HG03565 (cell line): ENCODE measurements around the gene HES6.

Source experiments
- ATAC-seq: cut with Tn5 transposase; IDR thresholded peaks from one replicate; pipeline ENCODE4 v1.9.1; 2021; ENCODE audit warnings: mild to moderate bottlenecking, moderate library complexity; ENCODE audit not compliant: unreplicated experiment

The HES6 gene

DNA sequence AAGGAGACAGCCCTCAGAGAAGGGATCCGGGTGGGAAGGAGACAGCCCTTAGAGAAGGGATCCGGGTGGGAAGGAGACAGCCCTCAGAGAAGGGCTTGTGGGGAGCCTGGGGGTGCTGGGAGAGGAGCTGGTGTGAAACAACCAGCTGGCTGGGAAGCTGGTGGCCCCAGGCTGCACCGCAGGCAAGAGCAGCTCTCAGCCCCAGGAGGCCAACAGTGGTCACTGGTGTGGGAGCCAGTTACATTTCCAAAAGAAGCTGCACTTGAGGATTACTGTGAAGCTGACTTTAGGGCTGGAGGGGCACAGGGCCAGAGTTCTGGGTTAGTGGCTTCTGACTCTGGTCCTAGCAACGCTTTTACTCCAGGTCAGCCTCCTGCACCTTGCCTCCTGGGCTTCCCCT, 3.3 kb downstream of the HES6 start:
- ATAC-seq = no peak

DNA sequence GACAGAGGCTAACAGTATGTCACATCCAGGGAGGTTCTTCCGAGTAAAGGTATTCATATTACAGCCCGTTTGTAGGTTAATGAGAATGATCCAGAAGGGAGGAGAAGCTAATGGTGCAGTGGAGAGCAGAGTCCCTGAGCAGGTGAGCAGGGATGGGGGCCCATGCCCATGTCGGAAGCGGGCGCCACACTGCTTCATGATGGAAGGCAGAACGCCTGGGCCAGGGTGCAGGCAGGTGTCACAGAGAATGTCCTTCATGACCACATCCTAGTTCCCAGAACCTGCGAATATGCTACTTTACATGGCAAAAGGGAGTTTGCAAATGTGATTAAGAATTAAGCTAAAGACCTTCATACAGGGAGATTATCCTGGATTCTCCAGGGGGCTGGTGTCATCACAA, 4.0 kb downstream of the HES6 start:
- no peak for ATAC-seq

DNA sequence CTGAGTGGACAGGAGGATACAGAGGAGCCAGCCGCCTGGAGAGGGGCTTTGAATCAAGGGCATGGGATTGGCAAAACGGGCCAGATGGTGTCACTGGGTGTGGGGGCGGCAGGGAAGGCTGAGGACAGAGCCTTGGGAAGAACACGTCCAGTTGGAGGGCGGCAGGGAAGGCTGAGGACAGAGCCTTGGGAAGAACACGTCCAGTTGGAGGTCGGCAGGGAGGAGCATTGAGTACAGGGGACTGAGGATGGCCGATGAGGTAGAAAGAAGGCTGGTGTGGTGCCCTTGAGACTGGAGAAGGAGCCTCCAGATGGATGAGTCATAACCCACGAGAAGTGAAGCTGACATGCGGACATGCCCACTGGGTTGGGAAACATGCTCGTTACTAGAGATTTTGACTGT, 4.5 kb downstream of the HES6 start:
- ATAC-seq = no peak

DNA sequence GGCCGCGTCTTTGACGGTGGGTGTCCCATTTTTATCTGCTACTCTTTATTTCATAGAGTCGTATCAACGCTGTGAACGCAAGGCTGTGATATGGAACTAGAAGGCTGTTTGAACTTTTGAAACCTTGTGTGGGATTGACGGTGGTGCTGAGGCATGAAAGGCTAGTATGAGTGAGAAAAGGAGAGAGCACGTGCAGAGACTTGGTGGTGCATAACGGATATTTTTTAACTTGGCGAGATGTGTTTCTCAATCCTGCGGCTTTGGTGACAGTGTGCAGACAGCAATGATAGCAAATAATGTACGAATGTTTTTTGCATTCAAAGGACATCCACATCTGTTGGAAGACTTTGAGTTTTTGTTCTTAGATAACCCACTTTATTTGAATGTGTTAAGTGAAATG, 6.2 kb downstream of the HES6 start:
- ATAC-seq = no peak

DNA sequence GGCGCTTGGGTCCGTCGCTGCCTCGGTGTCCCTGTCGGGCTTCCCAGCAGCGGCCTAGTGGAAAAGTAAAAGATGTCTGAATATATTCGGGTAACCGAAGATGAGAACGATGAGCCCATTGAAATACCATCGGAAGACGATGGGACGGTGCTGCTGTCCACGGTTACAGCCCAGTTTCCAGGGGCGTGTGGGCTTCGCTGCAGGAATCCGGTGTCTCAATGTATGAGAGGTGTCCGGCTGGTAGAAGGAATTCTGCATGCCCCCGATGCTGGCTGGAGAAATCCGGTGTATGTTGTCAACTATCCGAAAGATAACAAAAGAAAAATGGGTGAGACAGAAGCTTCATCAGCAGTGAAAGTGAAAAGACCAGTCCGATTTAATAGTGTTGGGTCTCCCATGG, 8.0 kb downstream of the HES6 start:
- ATAC-seq = no peak

DNA sequence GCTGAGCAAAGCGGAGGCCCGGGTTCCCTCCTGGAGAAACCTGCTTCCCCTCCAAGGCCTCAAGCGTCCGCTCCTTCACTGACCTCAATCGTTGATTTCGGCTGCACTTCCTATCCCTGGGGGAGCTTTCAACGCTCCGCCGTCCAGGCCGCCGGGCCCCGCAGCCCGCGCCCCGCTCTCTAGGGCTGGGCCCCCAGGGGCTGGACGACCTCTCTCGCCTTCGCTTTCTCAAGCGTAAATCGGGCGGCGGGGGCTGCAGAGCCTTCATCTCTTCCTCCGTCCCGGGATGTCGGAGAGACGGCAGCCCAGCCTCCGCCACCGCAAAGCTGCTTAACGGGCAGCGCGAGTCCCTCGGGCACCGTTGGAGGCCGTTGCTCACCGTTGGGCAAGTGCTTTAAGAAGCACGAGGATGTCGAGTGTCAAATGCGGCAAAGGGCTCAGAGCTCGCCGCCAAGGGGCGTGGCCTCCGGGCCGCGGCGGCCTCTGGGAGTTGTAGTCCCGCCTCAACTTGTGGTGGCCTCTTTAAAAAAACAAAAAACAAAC, 8.5 kb downstream of the HES6 start:
- ATAC-seq = no peak

DNA sequence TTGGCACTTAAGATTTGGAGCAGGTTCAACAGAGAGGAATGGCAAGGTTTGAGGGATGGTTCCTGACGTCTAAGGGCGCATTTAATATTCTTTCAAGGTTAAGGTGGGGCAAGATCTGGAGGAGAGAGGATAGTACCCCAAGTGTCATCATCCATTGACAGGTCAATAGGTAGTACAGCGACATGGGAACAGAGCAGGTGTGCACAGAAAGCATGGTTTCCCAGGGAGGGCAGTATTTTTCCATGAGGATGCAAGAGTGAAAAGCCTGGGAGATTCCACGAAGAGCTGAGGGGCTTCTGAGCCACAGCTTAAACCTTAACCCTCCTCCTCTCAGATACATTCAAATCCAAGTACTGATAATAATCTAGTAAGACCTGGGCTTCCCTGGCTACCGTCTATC, 9.1 kb downstream of the HES6 start:
- ATAC-seq = no peak

DNA sequence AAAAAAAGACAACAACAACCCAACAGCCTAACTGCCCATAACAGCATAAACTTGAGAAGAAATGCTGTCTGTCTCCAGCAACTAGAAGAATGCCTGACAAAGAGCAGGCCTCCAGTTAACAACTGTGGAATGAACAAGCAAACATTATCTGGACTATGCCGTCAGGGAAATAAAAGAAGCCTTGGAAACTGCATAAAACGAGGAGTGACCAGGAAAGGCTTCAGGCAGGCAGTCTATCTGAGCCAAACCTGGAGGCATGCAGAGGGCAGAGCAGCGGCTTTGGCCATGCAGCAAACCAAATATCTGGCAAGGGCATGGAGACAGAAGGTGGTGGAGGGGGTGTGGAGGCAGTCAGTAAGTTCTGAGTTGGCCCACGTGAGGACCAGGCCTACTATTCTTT, 11.1 kb downstream of the HES6 start:
- ATAC-seq = no peak

DNA sequence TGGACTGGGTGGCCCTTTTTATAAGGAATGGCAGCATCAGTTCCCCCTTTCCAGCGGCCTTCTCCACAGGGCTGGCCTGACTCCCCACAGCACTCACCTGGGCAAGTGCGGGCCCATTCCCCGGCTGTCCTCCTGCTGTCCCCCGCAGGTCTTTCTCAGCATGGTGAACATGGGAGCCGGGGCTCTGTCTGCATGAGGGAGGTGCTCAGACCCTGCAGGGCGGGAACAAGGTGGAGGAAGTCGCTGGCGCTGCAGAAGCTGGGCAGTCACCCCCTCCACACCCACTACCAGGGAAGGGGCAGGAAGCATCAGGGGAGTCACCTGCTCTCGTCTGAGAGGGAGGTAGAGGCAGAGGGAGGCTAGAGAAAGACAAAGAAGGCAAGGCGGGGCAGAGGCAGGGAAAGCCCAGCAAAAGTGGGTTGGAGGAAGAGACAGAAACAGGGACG, 12.2 kb downstream of the HES6 start:
- ATAC-seq = no peak

DNA sequence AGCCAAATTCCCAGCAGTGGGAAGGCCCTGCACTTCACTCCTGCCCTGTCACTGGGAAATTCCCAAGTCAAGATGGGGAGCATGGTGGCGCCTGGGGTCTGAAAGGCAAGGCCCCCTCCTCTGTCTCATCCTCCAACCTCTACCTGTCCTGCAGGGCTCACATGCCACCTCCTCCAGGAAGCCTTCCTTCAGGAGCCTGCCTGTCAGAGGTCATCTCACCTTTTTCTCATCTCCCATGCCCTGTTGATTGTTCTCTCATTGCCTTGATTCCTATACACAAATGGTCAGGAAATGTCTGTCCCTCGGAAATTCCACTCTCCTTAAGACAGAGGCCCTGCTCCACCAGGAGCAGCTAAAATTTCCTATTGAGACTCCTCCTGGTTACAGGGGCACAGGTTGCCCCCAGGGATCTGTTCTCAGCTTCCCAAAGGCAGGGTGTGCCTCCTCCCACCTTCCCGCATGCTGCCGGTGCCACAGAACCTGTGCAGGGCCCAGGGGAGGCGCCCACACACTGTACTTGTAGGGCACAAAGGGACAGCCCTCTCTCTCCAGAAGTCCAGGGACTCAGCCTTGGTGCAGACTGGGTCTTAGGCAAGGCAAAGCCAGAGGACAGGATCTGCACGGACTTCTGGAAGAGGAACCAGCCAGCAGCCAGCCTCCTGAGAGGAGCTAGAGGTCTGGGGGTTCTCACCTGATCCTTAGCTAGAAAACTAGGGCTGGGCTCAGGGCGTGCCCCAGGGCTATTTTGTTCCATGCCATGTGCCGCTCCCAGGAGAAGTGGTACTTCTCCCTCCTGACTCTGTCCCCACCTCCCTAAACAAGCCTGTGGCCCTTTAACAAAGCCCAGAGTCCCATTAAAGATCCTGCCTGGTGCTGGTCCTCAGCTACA, 12.9 kb downstream of the HES6 start:
- no peak for ATAC-seq

DNA sequence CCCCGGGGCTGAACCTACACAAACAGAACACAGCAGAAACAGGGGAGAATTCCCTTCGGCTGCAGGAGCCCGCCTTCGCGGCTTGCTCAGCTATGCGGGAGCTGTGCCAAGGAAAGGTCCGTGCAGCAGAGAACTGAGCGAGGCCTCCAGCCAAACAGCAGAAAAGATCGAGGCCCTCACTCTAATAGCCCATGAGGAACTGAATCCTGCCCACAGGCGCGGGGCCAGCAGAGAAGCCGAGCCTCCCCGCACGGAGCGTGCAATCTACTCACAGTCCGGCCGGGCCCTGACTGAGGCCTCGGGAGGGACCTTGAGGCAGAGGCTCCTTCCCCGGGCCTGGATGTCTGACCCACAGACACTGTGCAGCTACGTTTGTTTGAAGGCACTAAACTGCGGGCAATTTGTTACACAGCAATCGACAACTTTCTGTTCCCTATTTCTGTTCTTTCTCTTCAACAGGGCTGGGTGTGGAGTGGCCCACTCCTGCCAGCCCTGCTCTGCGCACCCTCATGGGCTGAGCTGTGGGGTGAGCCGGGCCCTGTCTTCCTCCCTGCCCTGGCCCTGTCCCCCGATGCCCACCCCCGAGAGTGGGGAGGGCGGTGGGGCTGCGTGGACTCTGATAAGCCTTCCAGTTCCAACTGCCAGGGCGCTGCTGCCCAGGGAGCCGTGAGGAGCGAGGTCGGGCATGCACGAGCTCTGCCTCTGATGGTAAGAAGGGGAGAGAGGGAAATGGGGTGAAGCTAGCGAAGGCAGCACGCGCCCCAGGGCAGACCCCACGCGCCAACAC, 13.7 kb downstream of the HES6 start:
- no peak for ATAC-seq

DNA sequence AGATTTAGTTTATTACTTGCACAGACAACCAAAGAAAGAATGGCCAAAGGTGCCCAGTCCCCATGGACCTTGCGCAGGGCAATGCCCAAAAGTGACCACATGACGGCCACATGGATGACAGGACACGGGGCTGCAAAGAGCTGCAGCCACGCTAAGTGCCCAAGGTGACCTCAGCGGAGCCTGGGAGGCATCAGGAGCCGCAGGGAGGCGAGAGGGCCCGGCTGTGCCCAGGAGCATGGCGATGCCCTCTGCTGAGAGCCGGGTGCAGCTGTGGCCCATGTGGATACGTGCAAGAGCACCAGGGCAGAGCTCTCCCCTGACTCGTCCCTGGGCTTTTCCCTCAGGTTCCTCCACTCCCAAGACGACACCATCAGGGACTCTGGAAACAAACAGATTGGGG, 14.7 kb downstream of the HES6 start:
- no peak for ATAC-seq

DNA sequence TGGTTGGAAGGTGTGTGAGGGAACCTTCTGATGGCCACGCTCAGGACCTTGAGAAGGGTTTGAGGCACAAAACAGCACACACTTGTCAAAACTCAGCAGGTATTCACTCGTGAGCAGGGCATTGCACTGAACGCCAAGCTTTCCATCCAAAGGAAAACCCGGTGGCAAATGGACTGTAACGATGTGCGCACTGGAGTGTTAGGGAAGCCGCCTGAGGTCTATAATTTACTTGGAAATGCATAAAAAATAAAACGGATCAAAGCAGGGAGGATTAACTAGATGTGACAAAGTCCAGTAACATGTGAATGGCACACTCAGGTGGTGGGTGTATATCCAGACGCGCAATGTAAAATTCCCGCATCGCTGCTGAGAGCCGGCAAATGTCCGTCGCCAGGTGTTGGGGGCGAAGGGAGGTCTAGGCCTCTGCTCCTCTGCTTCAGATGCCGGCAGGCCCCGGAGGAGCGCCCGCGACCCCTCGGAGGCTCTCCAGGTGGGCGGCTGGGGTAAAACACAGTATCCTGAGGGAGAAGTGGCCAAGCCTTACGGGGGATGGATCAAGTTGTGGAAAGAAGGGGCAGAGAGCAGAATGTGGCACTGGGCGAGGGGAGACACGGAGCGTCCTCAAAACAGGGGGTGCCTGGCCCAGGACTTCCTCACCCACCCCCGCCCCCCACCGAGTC, 15.3 kb downstream of the HES6 start:
- ATAC-seq = no peak

DNA sequence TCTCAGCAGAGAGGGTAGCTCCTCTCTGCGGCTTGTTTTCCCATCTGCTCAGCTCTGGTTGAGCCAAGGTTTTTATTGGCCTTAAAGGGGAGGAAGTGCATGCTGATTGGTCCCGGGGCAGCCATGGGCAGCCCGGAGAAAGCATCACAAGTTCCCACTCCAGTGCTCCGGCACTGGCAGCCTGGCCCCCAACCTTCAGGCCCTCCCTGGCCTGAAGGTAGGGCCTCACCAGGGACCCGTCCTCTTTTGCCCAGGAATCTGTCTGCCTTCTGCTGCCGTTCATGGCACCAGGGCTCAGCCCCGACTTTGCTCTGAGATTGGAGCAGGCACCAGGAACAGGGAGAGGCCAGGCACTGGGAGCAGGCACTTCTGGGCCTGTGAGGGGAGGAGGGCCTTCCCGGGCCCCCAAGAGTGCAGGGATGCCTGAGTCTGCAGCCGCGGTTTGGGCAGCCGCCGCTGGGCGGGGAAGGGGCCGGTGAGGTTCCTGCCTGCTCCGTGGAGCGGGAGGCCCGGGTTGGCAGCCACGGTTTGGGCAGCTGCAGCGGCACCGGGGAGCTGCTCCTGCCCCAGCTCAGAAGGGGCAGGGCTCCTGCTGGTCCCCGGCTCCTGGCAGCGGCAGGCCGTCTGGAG, 18.8 kb downstream of the HES6 start:
- no peak for ATAC-seq

DNA sequence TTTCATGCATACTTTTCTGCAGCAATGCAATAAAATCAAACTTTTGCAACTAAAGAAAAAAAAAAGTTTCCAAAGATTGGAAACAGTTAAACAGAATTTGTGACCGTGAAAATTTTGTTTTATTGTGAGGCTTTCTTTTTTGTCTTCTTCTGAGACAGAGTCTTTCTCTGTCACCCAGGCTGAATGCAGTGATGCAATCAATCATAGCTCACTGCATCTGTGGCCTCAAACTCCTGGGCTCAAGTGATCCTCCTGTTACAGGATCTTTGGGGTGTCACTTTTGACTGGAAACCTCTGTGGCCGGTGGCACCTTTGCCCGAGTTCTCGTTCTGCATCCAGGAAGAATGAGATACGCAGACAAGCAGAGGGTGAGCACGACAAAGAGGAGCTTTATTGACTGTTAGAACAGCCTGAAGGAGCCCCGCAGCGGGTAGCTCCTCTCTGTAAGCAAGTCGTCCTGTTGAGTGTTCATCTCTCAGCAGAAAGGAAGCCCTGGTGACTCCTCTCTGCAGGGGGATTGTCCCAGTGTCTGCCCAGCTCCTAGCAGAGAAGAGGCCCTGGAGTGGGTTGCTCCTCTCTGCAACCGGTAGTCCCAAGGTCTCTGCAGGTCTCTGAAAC, 19.5 kb downstream of the HES6 start:
- ATAC-seq = no peak

DNA sequence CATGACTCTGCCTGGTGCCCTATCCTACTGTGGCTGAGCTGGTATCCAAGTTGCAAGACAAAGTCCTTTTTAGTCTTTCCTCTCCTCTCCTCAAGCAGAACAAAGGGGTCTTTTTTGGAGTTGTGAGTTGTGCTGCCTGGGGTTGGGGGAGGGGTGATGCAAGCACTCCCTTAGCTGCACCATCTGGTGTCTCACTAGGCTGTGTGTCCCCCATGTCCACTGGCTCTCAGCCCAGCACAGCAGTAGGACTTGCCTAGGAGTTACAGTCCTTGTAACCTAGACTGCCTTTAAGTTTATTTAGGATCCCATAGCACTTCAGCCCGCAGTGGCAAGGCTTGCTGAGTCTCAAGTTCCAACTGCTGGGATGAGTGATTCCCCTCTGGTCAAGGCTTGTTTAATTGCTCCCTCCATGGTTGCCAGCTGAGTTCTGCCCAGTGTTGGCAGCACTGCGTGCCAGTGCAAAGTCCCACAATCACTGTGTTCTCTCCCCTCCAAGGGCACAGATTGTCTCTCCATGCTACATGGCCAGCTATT, 23.1 kb downstream of the HES6 start:
- ATAC-seq = no peak

DNA sequence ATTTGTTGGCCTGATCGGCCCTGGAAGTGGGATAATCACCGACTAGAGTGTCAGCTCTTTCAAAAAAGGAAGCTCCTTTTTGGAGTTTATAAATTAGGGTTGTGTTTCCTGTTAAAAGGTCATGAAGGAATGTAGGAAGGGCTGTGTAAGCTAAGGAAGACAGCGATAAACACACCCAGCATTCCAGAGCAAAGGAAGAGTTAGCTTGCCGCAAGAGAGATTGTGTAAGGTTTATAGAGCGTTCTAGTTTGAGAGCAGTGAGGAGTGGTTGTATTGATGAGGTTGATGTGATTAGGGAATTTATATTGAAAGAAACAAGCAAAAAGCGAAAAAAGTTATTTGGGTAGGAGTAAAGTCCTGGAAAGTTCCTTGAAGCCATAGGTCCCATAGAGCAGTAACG, 32.8 kb downstream of the HES6 start:
- no peak for ATAC-seq

DNA sequence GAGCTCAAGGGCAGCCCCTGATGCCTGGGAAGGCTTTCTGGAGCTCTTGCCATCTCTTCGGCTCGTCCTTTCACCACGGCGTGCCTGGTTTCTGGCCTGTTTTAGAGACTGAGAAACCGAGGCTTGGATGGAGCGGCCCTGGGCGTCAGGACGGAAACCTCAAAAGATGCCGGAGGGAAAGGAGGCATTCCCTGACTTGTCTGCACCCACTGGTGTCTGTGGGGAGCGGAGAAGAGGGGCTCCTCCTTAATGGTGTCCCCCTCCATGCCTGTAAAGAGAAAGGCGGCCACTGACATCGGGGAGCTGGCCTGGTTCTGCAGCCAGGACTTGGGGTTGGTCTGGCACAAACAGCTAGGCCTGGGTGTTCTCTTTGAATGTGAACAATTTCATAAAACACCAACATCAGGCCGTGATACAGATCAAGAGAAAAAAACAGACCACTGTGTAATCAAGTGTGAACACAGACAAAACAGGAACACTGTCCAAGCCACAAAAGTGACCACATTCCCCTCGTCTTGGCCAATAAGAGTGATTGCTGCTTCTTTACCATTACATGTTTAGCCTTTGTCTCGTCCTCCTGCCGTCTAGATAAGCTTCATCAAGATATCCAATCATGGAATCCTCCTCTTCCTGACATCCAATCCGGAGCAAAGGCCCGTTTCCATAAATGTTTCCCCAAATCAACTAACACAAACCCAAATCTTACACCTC, 35.7 kb downstream of the HES6 start:
- ATAC-seq = no peak

DNA sequence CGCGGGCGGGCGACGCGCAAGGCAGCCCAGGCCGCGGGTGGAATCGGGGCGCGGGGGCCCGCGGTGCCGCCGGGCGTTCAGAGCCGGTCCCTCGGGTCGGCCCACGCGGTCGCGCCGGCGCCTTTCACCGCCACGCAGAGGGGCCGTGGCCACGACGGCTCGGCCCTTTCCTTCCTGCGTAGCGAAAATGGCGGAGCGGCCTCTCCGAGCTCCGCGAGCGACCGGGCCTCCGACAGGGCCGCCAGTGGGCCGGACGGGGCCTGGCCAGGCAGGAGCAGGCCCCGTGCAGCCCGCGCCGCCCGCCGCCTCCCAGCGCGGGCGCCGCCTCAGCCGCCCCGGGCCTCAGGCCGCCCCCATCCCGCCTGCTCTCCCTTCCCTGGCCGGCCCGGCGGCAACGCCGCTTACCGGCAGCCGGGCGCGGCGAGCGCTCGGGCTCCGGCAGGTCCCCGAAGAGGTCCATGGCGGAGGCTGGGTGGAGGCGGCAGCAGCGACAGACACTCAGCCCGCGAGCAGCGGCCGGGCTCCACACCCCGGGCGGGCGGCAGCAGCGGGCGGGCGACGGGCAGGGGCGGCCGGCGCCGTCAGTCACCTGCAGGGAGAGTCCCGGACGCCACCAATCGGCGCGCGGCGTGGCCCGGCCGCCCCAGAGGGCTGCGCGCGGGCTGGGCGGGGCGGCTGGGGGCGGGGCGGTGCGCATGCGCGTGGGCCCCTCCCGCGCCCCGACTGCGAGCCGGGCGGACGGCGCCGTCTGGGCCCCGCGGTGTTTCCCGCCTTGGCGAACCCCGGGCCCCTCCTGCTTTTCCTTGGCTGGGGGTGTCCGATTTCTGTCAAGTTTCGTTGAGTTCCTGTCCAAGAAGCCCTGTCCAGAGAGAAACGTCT, 36.5 kb downstream of the HES6 start, which contains the start of gene ILKAP:
Gene ILKAP (minus strand): TSS at position 602 of the 879 bp plus-strand sequence. CDS start 142 bp downstream, at position 460.
- ATAC-seq = peak; percentile 84
